Spleen (tissue), 11 donors: ENCODE results near the gene RILP. TPM values are rescaled to one million over a fixed set of nuclear protein-coding genes. Genes with fewer than 3 reads are reported as not detected.

Experiments
- DNase-seq: peaks from one replicate; pipeline ENCODE4 v3.0.0-alpha.2; 2020
- H3K27ac ChIP-seq, 8 donors: fragments of 200-600 bp; sonication (generic) in 7 of 8; 1 replicate in 4 of 8; 2 replicates in 4 of 8; pipeline versions ENCODE4 v1.5.0 to v1.8.0; 2016 to 2021; ENCODE audit warnings: inconsistent platforms in 4 of 8, mild to moderate bottlenecking in 4 of 8, moderate library complexity in 1 of 8
- H3K27me3 ChIP-seq, 7 donors: fragments of 200-600 bp; sonication (generic) in 6 of 7; replicated peaks in 1 of 7; 1 replicate in 4 of 7; 2 replicates in 3 of 7; pipeline versions ENCODE4 v1.5.0 to v1.8.0; 2016 to 2021; ENCODE audit warnings: inconsistent platforms in 3 of 7, mild to moderate bottlenecking in 1 of 7
- H3K36me3 ChIP-seq, 6 donors: fragments of 200-600 bp; sonication (generic) in 5 of 6; 1 replicate in 4 of 6; 2 replicates in 2 of 6; pipeline versions ENCODE4 v1.5.0 to v1.8.0; 2016 to 2021; ENCODE audit warnings: inconsistent platforms in 2 of 6
- H3K4me1 ChIP-seq, 6 donors: fragments of 200-600 bp; sonication (generic) in 5 of 6; 1 replicate in 3 of 6; 2 replicates in 3 of 6; pipeline versions ENCODE4 v1.5.0 to v1.8.0; 2016 to 2021; ENCODE audit warnings: inconsistent platforms in 3 of 6
- H3K4me3 ChIP-seq, 8 donors: fragments of 200-600 bp; sonication (generic) in 7 of 8; 1 replicate in 4 of 8; 2 replicates in 4 of 8; pipeline versions ENCODE4 v1.5.0 to v1.8.0; 2016 to 2021; ENCODE audit warnings: inconsistent platforms in 4 of 8, mild to moderate bottlenecking in 4 of 8, moderate library complexity in 2 of 8
- H3K9me3 ChIP-seq, 8 donors: fragments of 200-600 bp; sonication (generic) in 7 of 8; 1 replicate in 4 of 8; 2 replicates in 4 of 8; pipeline versions ENCODE4 v1.5.0 to v1.8.0; 2016 to 2021; ENCODE audit warnings: inconsistent platforms in 4 of 8
- CTCF ChIP-seq, 11 experiments: fragments of 200-600 bp in 7 of 11; fragments of 450-650 bp in 4 of 11; sonication (generic) in 4 of 11; IDR thresholded peaks in 8 of 11; conservative IDR thresholded peaks in 3 of 11; 1 replicate in 7 of 11; 2 replicates in 4 of 11; pipeline versions ENCODE4 v1.4.0 to v1.8.0; 2016 to 2021; ENCODE audit warnings: antibody characterized with exemption in 11 of 11, inconsistent platforms in 4 of 11, mild to moderate bottlenecking in 1 of 11
- POLR2A ChIP-seq, 3 donors: fragments of 450-650 bp; IDR thresholded peaks; one replicate each; pipeline ENCODE4 v1.5.1; 2017; ENCODE audit warnings: antibody characterized with exemption in 3 of 3, mild to moderate bottlenecking in 1 of 3
- POLR2AphosphoS5 ChIP-seq, 3 donors: sonication (generic); formaldehyde crosslinking; IDR thresholded peaks; one replicate each; pipeline ENCODE4 v1.5.1; 2017; ENCODE audit warnings: antibody characterized with exemption in 3 of 3
- WGBS, 5 donors: extraction: QIAGEN DNeasy Blood & Tissue Kit in 3 of 5; methylation state at CpG; one replicate each; pipeline versions ENCODE4 v1.1.5 to v1.1.7; 2013 to 2018; 5-methylcytosine and 5-hydroxymethylcytosine counted together
- intact Hi-C: fragments of 100-400 bp; cut with DNase I; formaldehyde crosslinking; loops from one replicate; pipeline ENCODE4 v1.15.0; 2023; ENCODE audit warnings: low total_unique reads
- polyA plus RNA-seq, 3 donors: library from polyadenylated mRNA; stranded (reverse); fragments of 200-250 nt; gene quantifications; one replicate each; pipeline ENCODE4 v1.2.1, GENCODE V29; 2013
- total RNA-seq, 7 donors: library from RNA; depleted of rRNA in 3 of 7; stranded (reverse); fragments of >200 nt in 3 of 7; fragmentation: NEBNext Ultra II Directional in 4 of 7; extraction: Animal tissue kit (Norgen Biotek cat#: 25700) in 4 of 7; gene quantifications; one replicate each; pipeline versions ENCODE4 v1.1.0 to v1.2.1, GENCODE V29; 2016 to 2021
- donor health status: healthy with polysubstance abuse.
- donor health status: DM: no; HTN: no; CAD: no; lungs with moderate emphysema.
- donor health status: DM: no; HTN: no; CAD: no.
- donor health status: Bipolar disorder and iron deficiency.
- donor health status: healthy.
- donor health status: DM: no; HTN: no; CAD: no.
- donor health status: DM: yes; HTN: yes; CAD: no.

RILP gene
- total and polyA plus RNA-seq, 10 donors, result 14.7 to 43.9 (median 25.0) TPM

- Histone ChIP-seq H3K36me3 (peaks cover 0 to 73% (median 3%) of the 10 kb centered on the region in 6 donors), H3K27me3 (no peaks in the 10 kb centered on the region), H3K4me3 (peak overlapping the region in 5 of 8 donors; percentile 0 to 58 (median 28)), H3K27ac (peak overlapping the region; percentile 64 to 90 (median 82)), H3K4me1 (peaks cover 17 to 62% (median 33%) of the 10 kb centered on the region in 6 donors), H3K9me3 (peaks cover 0 to 7% (median 2%) of the 10 kb centered on the region in 8 donors)
- TF ChIP-seq POLR2AphosphoS5 (IDR thresholded peaks at IDR 0.05), result peak; percentile 77 to 91 (median 79)
- peak in 1 of 3 donors; percentile 54 for TF ChIP-seq POLR2A (IDR thresholded peaks at IDR 0.05)
- TF ChIP-seq CTCF (IDR thresholded peaks at IDR 0.05 in 8 of 11, conservative IDR thresholded peaks at IDR 0.05 in 3 of 11), result peak in 4 of 11 experiments; percentile 15 to 57 (median 22)
- peak; percentile 86 for DNase-seq
- intact Hi-C loops, result no loop called here
- WGBS, 5 donors, result 32 to 51% (median 39%) methylated on average over 23 to 35 of the region's 35 CpGs
These were observed 44.7 kb downstream of the RILP start for GRCh38 chr17:1604831-1605528.

GRCh38 chr17:1601571-1601970 lies 48.1 kb downstream of the RILP start:
- H3K27me3 ChIP-seq, result no peaks in the 10 kb centered on the region
- no peak overlapping the region for H3K27ac ChIP-seq
- peaks cover 0 to 7% (median 2%) of the 10 kb centered on the region in 8 donors for H3K9me3 ChIP-seq
- WGBS, 5 donors, result 97 to 100% (median 97%) methylated on average over 10 to 14 of the region's 14 CpGs
- intact Hi-C loops, result no loop called here
- no peak overlapping the region for H3K4me3 ChIP-seq
- TF ChIP-seq POLR2AphosphoS5 (IDR thresholded peaks at IDR 0.05), result no peak
- TF ChIP-seq POLR2A (IDR thresholded peaks at IDR 0.05), result no peak
- TF ChIP-seq CTCF (IDR thresholded peaks at IDR 0.05 in 8 of 11, conservative IDR thresholded peaks at IDR 0.05 in 3 of 11), result no peak
- peaks cover 5 to 37% (median 14%) of the 10 kb centered on the region in 6 donors for H3K4me1 ChIP-seq
- DNase-seq, result no peak
- peaks cover 0 to 70% (median 0%) of the 10 kb centered on the region in 6 donors for H3K36me3 ChIP-seq

- intact Hi-C loops, result no loop called here
- Histone ChIP-seq H3K4me3 (no peak overlapping the region), H3K27ac (peak overlapping the region in 1 of 8 donors; percentile 13), H3K27me3 (no peaks in the 10 kb centered on the region), H3K36me3 (peaks cover 0 to 43% (median 0%) of the 10 kb centered on the region in 6 donors), H3K4me1 (peaks cover 7 to 26% (median 12%) of the 10 kb centered on the region in 6 donors), H3K9me3 (peaks cover 0 to 7% (median 2%) of the 10 kb centered on the region in 8 donors)
- TF ChIP-seq POLR2A (IDR thresholded peaks at IDR 0.05), result no peak
- no peak for TF ChIP-seq CTCF (IDR thresholded peaks at IDR 0.05 in 8 of 11, conservative IDR thresholded peaks at IDR 0.05 in 3 of 11)
- TF ChIP-seq POLR2AphosphoS5 (IDR thresholded peaks at IDR 0.05), result no peak
- DNase-seq, result no peak
- WGBS, 5 donors, result 91 to 97% (median 95%) methylated on average over 8 of the region's 8 CpGs
These were observed 51.1 kb downstream of the RILP start for GRCh38 chr17:1598399-1599095.
